Epithelial cell of proximal tubule (primary cell): Measurements from ENCODE around the gene SPSB2. TPM values are rescaled to one million over a fixed set of nuclear protein-coding genes. Genes with fewer than 3 reads are reported as not detected.

Source experiments
- DNase-seq: peaks from one replicate; pipeline ENCODE4 v3.0.0-alpha.2; 2011; ENCODE audit warnings: low read depth
- H3K4me3 ChIP-seq: 2 replicates; pipeline ENCODE4 v1.5.1; 2011; ENCODE audit warnings: low read depth, mild to moderate bottlenecking, low read length
- total RNA-seq: library from RNA; depleted of rRNA; stranded (reverse); fragments of >200 nt; gene quantifications from 2 replicates; pipeline ENCODE4 v1.2.3, GENCODE V29; 2015
- TF ChIP-seq, protein P1 (sequence below): conservative IDR thresholded peaks from 2 replicates; pipeline ENCODE4 v1.5.1; 2012; ENCODE audit warnings: low read depth, mild to moderate bottlenecking, low read length

SPSB2 gene
- total RNA-seq, 1 donor from 2014 or later = 17.2 TPM

GRCh38 chr12:6824901-6825381 is 48.2 kb downstream of the SPSB2 start:
- TF ChIP-seq, protein P1, sequence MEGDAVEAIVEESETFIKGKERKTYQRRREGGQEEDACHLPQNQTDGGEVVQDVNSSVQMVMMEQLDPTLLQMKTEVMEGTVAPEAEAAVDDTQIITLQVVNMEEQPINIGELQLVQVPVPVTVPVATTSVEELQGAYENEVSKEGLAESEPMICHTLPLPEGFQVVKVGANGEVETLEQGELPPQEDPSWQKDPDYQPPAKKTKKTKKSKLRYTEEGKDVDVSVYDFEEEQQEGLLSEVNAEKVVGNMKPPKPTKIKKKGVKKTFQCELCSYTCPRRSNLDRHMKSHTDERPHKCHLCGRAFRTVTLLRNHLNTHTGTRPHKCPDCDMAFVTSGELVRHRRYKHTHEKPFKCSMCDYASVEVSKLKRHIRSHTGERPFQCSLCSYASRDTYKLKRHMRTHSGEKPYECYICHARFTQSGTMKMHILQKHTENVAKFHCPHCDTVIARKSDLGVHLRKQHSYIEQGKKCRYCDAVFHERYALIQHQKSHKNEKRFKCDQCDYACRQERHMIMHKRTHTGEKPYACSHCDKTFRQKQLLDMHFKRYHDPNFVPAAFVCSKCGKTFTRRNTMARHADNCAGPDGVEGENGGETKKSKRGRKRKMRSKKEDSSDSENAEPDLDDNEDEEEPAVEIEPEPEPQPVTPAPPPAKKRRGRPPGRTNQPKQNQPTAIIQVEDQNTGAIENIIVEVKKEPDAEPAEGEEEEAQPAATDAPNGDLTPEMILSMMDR = no peak
- DNase-seq = no peak
- no peak overlapping the region for H3K4me3 ChIP-seq

DNA sequence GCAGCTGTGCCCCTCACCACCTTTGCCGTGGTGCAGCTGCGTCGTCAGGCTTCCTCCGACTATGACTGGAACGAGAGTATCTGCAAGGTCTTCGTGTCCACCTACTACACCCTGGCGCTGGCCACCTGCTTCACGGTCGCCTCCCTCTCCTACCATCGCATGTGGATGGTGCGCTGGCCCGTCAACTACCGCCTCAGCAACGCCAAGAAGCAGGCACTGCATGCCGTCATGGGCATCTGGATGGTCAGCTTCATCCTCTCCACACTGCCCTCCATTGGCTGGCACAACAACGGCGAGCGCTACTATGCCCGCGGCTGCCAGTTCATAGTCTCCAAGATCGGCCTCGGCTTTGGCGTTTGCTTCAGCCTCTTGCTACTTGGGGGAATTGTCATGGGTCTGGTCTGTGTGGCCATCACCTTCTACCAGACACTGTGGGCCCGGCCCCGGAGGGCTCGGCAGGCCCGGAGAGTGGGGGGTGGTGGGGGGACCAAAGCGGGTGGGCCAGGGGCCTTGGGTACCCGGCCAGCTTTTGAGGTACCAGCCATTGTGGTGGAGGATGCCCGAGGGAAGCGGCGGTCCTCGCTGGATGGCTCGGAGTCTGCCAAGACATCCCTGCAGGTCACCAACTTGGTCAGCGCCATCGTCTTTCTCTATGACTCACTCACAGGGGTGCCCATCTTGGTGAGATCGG is 48.9 kb downstream of the SPSB2 start:
- H3K4me3 ChIP-seq = no peak overlapping the region
- no peak for DNase-seq
- TF ChIP-seq, protein P1 = no peak

DNA sequence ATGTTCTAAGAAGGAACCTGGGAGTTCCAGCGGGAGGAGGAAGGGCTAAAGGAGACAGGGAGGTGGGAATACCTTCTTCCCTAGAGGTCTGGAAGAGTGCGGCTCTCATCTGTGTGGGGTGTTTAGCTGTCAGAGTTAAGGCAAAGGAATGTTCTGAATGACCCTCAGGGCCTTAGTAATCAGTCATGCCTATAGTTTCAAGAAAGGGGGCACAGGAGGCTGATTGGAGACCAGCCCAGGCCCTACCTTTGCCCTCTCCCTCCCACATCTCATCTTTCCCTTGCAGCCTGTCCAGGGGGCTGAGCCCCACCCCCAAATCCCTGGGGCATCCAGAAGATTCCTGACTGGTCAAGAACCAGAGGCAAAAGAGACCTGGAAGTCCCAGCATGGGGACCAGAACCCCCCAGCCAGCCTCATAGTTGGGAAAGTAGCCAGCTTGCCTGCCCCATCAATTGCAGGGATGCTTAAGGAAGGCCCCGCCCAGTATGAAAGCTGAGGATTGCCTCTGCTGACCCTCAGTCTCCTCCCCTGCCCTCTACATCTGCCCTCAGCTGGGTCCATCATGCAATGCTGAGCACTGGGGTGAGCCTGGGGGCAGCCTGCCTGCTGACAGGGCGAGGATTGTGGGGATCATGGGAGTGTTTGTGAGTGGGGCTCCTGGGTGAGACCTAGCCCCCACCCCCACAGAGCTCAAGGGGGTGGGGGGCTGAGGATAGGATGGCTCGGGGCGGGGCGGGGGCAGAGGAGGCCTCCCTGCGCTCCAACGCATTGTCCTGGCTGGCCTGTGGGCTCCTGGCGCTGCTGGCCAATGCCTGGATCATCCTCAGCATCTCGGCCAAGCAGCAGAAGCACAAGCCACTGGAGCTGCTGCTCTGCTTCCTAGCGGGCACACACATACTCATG is 49.7 kb downstream of the SPSB2 start:
- no peak overlapping the region for H3K4me3 ChIP-seq
- no peak for DNase-seq
- TF ChIP-seq, protein P1 = no peak

DNA sequence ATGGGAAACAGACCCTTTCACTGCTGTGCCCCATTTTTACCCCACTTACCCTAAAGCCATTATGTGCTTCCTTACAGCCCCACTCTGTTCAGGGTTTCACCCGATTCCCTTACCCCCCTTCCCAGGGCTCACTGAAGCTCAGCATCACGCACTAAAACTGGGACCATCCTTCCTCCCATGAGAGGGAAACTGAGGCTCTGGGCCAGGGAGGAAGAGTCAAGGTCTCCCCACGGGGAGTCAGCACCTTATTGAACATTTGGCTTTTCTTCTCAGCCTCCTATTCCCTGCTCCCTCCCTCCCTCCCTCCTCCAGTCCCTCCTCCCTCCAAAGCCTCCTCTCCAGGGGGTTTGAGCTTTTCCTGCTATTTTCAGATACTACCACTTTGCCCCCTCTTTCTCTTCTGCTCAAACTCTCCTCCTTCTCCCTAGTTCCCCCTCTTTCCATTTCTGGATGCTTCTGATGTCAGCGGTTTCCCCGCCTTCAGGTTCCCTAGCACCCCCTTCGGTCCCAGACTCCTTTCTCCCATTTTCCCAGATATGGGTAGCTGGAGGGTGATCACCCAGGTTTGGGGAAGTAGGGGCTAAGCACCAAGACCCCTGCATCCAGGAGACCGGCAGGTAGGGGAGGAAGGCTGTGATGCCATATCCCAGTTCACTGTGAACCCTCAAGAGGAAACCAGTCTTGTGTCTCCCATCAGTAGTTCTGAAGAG is 50.5 kb downstream of the SPSB2 start:
- TF ChIP-seq, protein P1 = no peak
- no peak for DNase-seq
- no peak overlapping the region for H3K4me3 ChIP-seq

DNA sequence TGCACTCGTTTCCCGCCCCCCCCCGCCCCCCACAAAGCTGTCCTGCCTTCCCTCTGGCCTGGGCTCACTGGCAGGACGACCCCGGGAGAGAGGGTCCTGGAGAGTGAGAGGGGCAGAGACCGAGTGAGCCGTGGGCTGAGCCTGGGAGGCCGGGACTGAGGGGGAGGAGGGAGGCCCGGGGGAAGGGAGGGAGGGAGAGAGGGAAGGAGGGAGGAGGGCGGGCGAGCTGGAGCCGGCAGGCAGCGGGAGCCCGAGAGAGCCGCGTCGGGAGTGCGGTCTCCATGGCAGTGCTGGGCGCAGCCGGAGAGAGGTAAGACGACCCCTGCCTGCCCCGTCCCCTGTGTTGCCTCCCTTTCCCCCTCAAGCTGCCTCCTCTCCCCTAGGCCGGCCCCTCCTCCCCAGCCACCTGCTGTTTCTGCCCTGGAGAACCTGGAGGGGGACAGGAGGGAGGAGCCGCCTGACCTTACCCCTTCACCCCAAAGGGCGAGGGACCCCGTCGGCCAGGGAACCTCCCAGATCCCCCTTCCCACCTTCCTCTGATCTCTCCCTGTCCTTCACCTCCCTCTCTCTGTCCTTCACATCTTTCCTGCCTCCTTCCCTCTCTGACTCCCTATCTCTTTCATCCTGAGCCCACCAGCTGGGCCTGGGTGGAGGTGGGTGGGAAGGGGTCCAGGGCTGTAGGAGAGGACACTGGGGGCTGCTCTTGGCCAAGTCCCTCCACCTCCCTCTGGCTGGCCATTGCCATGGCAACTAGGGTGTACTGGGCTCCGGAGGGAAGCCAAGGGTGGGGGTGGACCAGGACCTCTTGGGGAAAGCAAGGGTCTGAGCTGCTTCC is 51.3 kb downstream of the SPSB2 start, which contains the start of gene GPR162:
TSS of gene GPR162 (plus strand) at position 231 of the 835 bp plus-strand sequence. CDS start 2,078 bp downstream, outside the sequence.
- TF ChIP-seq, protein P1 = no peak
- H3K4me3 ChIP-seq = peak within 1 kb of the TSS; percentile 44
- DNase-seq = no peak

Other genes starting within 250 kb of the SPSB2 start
- 0.81 and 0.94 TPM in 2 replicates for gene LPAR5, start 237.3 kb downstream of the SPSB2 start, total RNA-seq
- 0.58 TPM in 1 of 2 replicates, not detected in the other for gene ACRBP, start 225.9 kb downstream of the SPSB2 start, total RNA-seq
- gene ING4, start 210.2 kb downstream of the SPSB2 start, total RNA-seq = 18.4 and 60.0 TPM in 2 replicates
- gene ZNF384, start 183.9 kb downstream of the SPSB2 start, total RNA-seq = 19.9 and 21.9 TPM in 2 replicates
- gene PIANP, start 172.5 kb downstream of the SPSB2 start, total RNA-seq = 0.06 TPM in 1 of 2 replicates, not detected in the other
- gene COPS7A, start 149.3 kb downstream of the SPSB2 start, total RNA-seq = 59.2 and 63.5 TPM in 2 replicates
- gene MLF2, start 120.2 kb downstream of the SPSB2 start, total RNA-seq = 185 and 294 TPM in 2 replicates
- 91.7 and 266 TPM in 2 replicates for gene PTMS, start 106.9 kb downstream of the SPSB2 start, total RNA-seq
- gene LAG3, start 100.8 kb downstream of the SPSB2 start, total RNA-seq = not detected in 2 replicates
- gene CD4, start 83.8 kb downstream of the SPSB2 start, total RNA-seq = 0.07 and 0.75 TPM in 2 replicates
- 1.0 and 1.2 TPM in 2 replicates for gene GPR162, start 51.5 kb downstream of the SPSB2 start, total RNA-seq
- 19.1 and 30.4 TPM in 2 replicates for gene P3H3, start 44.9 kb downstream of the SPSB2 start, total RNA-seq
- 0.29 and 4.2 TPM in 2 replicates for gene GNB3, start 32.4 kb downstream of the SPSB2 start, total RNA-seq
- 85.0 and 97.4 TPM in 2 replicates for gene CDCA3, start 22.0 kb downstream of the SPSB2 start, total RNA-seq
- gene USP5, start 21.2 kb downstream of the SPSB2 start, total RNA-seq = 60.5 and 83.8 TPM in 2 replicates
- 1,445 and 2,208 TPM in 2 replicates for gene TPI1, start 5.8 kb downstream of the SPSB2 start, total RNA-seq
- 3.8 and 14.5 TPM in 2 replicates for gene LRRC23, start 31.5 kb upstream of the SPSB2 start, total RNA-seq
- gene ENO2, start 41.3 kb upstream of the SPSB2 start, total RNA-seq = 47.4 and 97.0 TPM in 2 replicates
- 17.9 and 19.0 TPM in 2 replicates for gene ATN1, start 54.7 kb upstream of the SPSB2 start, total RNA-seq
- not detected in 2 replicates for gene RNU7-1, start 70.5 kb upstream of the SPSB2 start, total RNA-seq
- gene C12orf57, start 70.7 kb upstream of the SPSB2 start, total RNA-seq = 163 and 174 TPM in 2 replicates
- 21.8 and 37.5 TPM in 2 replicates for gene PTPN6, start 78.1 kb upstream of the SPSB2 start, total RNA-seq
- 287 and 559 TPM in 2 replicates for gene PHB2, start 97.4 kb upstream of the SPSB2 start, total RNA-seq
- 81.5 and 138 TPM in 2 replicates for gene EMG1, start 97.6 kb upstream of the SPSB2 start, total RNA-seq
- 14.9 and 27.1 TPM in 2 replicates for gene LPCAT3, start 145.2 kb upstream of the SPSB2 start, total RNA-seq
- 1.3 TPM in 1 of 2 replicates, not detected in the other for gene C1S, start 187.4 kb upstream of the SPSB2 start, total RNA-seq
- 2.1 and 2.5 TPM in 2 replicates for gene C1R, start 219.1 kb upstream of the SPSB2 start, total RNA-seq
- 11.2 and 11.3 TPM in 2 replicates for gene C1RL, start 235.9 kb upstream of the SPSB2 start, total RNA-seq